Erythroblast (primary cell): ENCODE data around the gene MPRIP.

ENCODE experiments used
- DNase-seq, 2 experiments: peaks; one replicate each; lab custom pipeline; 2025; lab: John Stamatoyannopoulos, UW
- GATA1 ChIP-seq: IDR thresholded peaks from 2 replicates; pipeline ENCODE4 v1.6.1; 2011; ENCODE audit warnings: low read depth, mild to moderate bottlenecking, control low read depth, low read length, moderate library complexity
- POLR2A ChIP-seq: IDR thresholded peaks from 2 replicates; pipeline ENCODE4 v1.6.1; 2011; ENCODE audit warnings: mild to moderate bottlenecking, low read length

Gene MPRIP

DNA sequence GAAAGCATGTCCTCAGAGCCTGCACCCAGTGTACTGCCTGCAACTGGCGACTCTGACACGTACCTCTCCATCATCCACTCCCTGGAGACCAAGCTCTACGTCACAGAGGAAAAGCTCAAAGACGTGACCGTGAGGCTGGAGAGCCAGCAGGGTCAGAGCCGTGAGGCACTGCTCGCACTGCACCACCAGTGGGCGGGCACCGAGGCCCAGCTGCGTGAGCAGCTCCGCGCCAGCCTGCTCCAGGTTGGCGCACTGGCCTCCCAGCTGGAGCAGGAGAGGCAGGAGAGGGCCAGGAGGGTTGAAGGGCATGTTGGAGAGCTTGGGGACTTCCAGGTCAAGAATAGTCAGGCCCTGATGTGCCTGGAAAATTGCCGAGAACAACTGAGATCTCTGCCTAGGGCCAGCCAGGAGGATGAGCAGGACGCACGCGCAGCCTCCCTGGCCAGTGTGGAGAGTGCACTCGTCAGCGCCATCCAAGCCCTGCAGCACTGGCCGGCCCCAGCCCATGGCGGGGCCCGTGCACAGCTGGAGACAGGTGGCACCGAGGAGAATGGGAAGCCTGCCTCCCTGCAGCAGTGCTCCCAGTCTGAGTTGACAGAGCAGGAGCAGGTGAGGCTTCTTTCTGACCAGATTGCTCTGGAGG lies 123.5 kb downstream of the MPRIP start:
- no peak for DNase-seq
- TF ChIP-seq GATA1 = no peak

DNA sequence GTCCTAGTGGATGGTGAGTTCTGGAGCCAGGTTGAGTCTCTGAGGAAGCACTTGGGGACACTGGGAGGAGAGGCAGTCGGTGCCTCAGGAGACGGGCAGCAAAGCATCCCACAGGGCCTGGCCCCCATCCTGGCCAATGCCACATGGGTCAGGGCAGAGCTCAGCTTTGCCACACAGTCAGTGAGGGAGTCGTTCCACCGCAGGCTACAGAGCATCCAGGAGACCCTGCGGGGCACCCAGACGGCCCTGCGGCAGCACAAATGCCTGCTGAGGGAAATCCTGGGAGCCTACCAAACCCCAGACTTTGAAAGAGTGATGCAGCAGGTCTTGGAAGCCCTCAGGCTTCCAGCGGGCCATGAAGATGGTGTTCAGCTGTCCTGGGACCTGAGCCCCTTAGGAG lies 124.2 kb downstream of the MPRIP start:
- no peak for DNase-seq
- TF ChIP-seq GATA1 (no peak), POLR2A (no peak)

DNA sequence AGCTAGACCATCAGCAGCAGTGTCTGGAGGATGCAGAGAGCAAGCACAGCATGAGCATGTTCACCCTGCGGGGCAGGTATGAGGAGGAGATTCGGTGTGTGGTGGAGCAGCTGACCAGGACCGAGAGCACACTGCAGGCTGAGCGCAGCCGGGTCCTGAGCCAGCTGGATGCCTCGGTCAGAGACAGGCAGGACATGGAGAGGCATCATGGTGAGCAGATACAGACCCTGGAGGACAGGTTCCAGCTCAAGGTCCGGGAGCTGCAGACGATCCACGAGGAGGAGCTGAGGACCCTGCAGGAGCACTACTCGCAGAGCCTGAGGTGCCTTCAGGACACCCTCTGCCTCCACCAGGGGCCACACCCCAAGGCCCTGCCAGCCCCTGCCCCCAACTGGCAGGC lies 125.1 kb downstream of the MPRIP start:
- no peak for DNase-seq

DNA sequence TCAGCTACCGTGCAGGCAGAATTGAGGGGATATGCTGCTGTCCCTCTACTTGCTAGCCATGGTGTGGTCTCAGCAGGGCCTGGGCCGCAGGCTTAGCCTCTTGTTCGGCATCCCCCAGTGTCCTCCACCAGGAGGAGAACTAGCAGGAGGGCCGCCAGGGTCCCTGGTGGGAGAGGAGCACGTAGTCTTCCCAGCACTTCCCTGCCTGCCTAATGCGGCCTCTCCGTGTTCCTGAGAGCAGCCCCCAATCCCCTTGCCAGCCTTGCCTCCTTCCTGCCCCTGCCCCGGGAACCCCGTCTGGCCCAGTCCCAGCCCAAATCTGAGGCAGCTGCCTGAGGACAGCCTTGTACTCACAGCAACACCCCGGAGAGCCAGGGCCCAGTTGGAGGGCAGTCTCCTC lies 125.7 kb downstream of the MPRIP start:
- DNase-seq = no peak
- no peak for TF ChIP-seq POLR2A
- no peak for TF ChIP-seq GATA1

More for the DNA sequence above, 125.1 kb downstream of the MPRIP start:
- TF ChIP-seq GATA1 (no peak), POLR2A (no peak)

DNA sequence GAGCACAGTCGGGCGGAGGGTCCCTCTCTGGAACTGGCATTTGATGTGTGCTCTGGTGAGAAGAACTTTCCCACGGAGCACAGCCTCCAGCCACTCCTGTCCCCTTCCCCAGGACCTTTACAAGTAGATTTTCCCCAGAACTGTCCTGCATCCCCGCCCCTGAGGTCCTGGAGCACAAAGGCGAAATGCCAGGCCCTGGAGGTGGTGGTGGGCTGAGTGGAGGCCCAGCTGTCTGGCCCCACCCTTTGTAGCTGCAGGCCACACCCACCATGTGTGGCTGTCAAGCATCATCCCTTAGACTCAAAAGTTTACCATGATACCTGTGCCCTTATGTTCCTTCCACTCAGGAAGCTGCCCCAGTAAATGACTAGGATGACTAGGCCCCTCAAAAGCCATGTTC lies 126.1 kb downstream of the MPRIP start:
- TF ChIP-seq POLR2A = no peak
- TF ChIP-seq GATA1 = no peak
- no peak for DNase-seq

DNA sequence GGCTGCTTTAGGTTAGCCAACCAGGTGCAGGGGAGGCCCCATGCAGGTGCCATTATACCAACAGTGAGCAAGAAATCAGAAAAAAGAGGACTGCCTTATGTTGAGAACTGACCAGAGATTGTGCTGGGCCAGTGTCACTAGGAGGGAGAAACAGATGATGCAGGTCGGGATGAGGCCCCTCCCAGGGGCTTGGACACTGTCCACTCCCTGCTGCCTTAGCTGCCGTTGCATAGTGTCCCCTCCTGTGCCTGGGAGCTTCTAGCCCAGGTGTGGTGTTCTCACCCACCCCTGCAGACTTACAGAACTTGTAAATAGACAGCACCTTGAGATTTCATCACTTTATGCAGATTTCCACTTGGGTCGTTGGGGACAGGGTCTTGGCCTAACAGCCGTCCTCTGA lies 127.1 kb downstream of the MPRIP start:
- DNase-seq = no peak
- TF ChIP-seq POLR2A (no peak), GATA1 (no peak)

DNA sequence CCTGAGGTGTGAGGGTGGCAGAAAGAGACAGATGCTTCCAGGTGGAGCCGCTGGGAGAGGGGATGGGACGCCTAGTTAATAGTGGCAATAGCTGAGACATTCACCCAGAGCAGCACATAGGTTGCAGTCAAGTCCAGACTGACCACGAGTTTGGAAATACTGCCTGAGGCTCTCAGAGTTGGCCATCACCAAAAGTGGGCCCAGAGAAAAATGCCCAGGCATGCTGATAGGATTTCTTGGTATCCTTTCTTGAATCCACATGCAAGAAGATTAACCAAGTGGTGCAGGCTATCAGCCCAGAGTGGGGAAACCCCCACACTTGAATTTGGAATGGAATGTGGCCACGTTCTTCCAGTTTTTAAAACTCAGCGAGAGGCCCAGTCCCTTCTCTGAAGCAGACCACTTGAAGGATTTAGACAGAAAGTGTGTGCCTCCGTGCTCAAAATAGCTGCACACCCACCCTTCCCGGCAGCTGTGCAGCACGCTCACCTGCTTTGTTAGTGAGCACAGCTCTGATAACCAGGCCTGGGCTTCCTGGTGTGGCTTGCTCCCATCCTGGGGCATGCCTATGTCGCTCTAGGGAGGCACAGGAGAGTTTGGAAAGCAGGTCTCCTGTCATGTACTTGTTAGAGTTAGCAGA lies 128.2 kb downstream of the MPRIP start:
- no peak for DNase-seq
- no peak for TF ChIP-seq POLR2A
- no peak for TF ChIP-seq GATA1

DNA sequence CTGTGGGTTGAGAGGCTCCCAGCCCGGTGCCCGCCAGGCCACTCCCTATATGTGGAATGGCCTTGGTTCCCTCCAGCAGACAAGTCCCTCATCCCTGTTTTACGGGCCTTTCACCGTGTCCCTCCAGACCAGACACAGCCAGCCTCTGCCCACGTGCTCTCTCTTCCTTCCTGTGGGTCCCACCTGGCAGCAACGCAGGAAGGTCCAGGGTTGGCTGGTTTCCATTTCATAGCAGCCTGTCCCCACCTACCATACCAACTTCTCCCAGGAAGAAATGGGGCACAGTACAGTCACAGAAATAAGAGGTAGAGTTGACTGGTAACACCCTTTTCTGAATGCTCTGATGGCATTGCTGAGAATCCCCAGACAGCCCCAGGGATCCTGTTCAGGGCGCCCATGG lies 128.9 kb downstream of the MPRIP start:
- no peak for TF ChIP-seq POLR2A
- no peak for TF ChIP-seq GATA1
- DNase-seq = no peak

DNA sequence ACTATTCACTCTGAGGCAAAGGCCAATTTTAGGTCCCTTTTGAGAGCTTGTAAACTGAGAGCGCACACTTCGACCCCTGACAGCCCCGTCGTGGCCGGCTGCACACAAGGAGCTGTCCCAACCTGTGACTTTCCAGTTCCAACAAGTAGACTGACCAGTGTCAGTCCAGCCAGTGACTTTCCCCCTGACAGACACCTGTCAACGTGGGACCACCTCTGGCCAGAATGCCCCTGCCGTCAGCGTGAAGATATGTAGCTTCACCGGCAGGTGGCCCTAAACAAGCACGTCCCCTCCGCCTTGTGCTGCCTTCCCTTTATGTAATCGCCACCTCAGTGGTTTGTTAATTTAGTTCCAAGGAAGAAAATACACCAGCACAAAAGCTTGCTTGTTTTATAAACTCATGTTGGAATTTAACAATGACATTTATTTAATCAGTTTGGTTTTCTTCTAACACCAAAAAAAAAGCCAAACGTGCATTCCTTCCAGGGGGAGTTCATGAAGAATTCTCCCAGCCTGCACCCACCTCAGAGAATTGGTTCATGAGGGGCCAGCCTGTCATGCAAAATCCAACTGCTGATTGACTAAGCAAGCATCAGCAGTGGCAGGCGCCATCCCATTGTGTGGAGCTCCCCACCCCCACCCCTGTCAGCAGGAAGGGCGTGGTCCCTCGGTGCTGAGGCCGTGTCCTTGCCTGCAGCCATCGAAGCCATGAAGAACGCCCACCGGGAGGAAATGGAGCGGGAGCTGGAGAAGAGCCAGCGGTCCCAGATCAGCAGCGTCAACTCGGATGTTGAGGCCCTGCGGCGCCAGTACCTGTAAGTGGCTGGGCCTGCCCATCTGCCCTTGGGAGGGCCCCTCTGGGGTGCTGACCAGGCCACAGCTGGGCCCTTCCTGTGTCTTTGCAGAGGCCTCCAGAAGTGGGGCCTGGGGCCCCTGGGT lies 130.0 kb downstream of the MPRIP start:
- no peak for TF ChIP-seq POLR2A
- DNase-seq = no peak

DNA sequence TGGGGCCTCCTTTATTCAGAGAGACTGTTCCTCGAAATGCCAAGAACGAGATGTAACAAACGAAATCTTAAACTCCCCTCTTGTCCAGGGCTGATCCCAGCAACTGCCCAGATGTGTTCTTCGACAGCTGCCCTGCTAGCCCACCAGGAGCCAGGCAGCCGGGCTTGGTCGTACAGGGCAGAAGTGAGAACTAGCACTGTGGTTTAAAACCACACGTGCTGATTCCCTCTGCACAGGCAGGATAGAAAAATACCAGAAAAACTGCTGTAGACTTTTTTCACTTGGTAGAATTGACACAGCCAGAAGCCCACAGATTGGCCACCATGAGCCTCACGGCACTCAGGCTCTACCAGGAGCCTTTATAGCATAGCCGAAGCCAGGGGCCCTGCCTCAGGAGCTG lies 130.7 kb downstream of the MPRIP start:
- DNase-seq = no peak
- TF ChIP-seq POLR2A = no peak
- TF ChIP-seq GATA1 = no peak

DNA sequence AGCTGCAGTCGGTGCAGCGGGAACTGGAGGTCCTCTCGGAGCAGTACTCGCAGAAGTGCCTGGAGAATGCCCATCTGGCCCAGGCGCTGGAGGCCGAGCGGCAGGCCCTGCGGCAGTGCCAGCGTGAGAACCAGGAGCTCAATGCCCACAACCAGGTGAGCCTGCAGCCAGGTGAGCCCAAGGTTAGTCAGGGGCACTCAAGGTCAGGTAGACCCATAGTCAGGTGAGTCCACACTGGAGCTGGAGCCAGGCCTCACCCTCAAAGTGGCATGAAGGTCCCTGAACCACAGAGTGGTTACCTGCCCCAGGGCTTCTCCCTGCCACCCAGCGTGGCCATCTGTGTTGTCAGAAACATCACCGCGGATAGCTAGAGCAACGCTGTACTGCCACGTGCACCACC lies 131.7 kb downstream of the MPRIP start:
- TF ChIP-seq POLR2A (no peak), GATA1 (no peak)
- no peak for DNase-seq

DNA sequence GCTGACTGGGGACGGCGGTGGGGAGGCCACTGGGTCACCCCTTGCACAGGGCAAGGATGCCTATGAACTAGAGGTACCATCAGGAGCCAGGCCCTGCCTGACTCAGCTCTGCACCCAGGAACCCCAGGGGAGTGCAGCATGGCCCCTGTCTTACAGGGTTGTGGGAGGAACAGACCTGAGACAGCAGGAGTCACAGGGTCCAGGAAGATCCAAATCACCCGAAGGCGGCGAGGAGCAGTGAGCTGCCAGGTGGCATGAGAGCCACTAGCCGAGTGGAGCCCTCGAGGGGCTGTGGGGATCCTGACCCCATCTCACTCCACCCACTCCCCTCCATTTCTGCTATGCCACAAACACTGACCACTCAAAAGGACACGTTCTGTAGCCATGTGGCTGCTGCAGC lies 133.1 kb downstream of the MPRIP start:
- TF ChIP-seq POLR2A (no peak), GATA1 (no peak)
- no peak for DNase-seq

DNA sequence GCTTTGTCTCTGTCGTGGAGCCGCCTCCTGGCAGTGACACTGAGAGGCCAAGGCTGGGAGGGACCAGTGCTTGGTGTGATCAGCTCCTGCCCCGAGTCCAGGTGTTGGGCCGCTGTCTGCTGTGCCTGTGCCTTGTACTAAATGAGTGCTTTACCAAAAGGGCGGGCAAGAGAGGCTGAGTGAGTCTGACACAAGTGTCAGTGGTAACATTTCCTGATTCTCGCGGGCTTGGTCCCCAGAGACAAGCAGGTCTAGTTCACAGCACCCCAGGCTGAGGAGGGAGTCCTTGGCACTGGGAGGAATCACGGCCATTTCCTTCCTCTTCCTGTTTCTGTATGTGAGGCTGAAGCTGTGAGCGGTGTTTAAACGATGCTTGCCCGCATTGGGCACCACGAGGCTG lies 133.7 kb downstream of the MPRIP start:
- DNase-seq = no peak

DNA sequence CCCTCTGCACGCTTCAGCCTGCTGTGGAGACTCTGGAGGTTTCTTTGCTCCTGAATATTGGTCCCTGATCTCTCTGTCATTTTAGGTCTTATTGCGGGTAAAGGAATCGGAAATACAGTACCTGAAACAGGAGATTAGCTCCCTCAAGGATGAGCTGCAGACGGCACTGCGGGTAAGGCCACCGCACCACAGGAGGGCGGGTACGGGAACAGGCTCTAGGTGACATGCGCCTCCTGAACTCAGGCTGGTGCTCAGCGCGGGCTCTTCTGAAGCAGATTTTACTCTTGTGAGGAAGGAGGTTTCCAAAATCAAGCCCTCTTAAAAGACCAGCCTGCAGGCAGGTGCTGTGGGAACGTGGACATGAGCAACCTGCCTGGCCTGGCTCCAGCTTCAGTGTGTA lies 134.1 kb downstream of the MPRIP start:
- no peak for DNase-seq
- TF ChIP-seq POLR2A (no peak), GATA1 (no peak)

More for the DNA sequence above, 133.7 kb downstream of the MPRIP start:
- TF ChIP-seq GATA1 (no peak), POLR2A (no peak)

DNA sequence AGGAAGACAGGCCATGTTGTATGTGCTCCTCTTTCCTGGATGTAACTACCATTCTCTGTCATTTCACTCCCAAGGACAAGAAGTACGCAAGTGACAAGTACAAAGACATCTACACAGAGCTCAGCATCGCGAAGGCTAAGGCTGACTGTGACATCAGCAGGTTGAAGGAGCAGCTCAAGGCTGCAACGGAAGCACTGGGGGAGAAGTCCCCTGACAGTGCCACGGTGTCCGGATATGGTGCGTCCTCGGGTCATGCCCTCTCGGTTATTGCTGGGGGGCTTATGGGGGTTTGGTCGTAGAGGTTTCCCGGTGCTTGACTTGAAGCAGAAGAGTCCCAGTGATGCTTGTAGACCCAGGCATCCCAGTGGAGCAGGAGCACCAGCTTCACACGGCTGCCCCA lies 134.9 kb downstream of the MPRIP start:
- no peak for DNase-seq
- no peak for TF ChIP-seq POLR2A
- no peak for TF ChIP-seq GATA1
